Retinal pigment epithelial cell (primary cell): ENCODE measurements around the gene NBEA.
A peak's percentile ranks its signal among the peaks of the same experiment; 100 is the strongest.
"Not testable (repeated sequence)": the region's sequence is repeated elsewhere in the genome, so short reads cannot be mapped to it uniquely, and the experiment has no call there.

Source experiments
- DNase-seq: peaks from one replicate; pipeline ENCODE4 v3.0.0-alpha.2; 2010; ENCODE audit warnings: low read depth
- H3K4me3 ChIP-seq: 2 replicates; pipeline ENCODE4 v1.5.1; 2011; ENCODE audit warnings: mild to moderate bottlenecking, low read length, control low read depth, moderate library complexity
- TF ChIP-seq, protein P1 (sequence below): conservative IDR thresholded peaks from 2 replicates; pipeline ENCODE4 v1.5.1; 2011; ENCODE audit warnings: low read depth, low read length, control low read depth, inconsistent platforms

Gene NBEA

DNA sequence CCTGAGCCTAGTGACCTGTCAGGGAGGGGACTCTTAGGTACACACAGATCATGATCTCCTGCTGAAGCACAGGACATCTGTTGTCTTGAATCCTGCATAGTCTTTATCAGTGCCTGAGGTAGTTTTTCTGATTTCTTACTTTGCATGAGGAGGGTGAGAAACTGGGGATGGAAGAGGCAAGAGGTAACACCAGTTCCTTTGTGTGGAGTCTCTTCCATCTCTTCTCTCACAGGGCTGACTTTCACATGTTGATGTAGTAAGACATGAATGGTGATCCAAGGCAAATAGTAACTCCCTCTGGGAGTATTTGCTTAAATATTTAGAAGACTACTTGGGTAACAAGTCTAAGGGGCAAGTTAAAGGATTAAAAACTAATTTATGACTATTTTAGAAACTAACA, 9.5 kb downstream of the NBEA start:
- DNase-seq: no peak
- H3K4me3 ChIP-seq: no peak overlapping the region
- TF ChIP-seq, protein P1, sequence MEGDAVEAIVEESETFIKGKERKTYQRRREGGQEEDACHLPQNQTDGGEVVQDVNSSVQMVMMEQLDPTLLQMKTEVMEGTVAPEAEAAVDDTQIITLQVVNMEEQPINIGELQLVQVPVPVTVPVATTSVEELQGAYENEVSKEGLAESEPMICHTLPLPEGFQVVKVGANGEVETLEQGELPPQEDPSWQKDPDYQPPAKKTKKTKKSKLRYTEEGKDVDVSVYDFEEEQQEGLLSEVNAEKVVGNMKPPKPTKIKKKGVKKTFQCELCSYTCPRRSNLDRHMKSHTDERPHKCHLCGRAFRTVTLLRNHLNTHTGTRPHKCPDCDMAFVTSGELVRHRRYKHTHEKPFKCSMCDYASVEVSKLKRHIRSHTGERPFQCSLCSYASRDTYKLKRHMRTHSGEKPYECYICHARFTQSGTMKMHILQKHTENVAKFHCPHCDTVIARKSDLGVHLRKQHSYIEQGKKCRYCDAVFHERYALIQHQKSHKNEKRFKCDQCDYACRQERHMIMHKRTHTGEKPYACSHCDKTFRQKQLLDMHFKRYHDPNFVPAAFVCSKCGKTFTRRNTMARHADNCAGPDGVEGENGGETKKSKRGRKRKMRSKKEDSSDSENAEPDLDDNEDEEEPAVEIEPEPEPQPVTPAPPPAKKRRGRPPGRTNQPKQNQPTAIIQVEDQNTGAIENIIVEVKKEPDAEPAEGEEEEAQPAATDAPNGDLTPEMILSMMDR: no peak

DNA sequence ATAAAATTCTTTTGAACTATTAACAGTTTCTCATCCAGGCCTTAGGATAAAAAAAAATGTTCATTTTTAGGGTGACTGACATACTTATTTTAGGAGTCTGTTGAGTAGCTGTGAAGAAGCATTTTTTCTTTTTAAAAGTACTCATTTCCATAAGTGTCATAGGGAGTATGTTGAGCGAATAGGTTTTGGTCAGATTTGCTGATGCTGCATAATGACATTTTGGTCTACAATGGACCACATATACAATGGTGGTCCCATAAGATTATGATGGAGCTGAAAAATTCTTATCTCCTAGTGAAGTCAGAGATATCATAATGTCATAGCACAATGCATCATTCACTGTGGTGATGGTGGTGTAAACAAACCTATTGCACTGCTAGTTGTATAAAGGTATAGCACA, 17.4 kb downstream of the NBEA start:
- no peak for DNase-seq
- TF ChIP-seq, protein P1: no peak
- no peak overlapping the region for H3K4me3 ChIP-seq

DNA sequence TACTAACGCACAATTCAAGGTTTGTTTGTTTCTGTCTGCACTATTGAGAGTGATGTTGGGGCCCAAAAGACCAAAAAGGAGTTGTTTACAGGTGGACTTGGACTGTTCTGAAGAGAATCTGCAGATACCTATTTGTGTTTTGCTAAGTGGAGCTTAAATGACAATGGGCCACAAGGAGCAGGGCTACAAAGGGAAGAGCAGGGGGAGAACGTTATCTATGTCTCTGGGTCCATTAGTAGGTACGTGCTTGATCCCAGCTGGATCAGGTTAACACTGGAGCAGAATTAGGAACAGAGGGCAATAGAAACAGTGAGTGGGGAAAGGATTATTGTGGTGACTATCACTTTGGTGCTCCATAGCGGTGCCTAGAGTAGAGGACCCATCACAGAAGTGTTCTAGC, 22.5 kb downstream of the NBEA start:
- TF ChIP-seq, protein P1: no peak
- no peak for DNase-seq
- no peak overlapping the region for H3K4me3 ChIP-seq

DNA sequence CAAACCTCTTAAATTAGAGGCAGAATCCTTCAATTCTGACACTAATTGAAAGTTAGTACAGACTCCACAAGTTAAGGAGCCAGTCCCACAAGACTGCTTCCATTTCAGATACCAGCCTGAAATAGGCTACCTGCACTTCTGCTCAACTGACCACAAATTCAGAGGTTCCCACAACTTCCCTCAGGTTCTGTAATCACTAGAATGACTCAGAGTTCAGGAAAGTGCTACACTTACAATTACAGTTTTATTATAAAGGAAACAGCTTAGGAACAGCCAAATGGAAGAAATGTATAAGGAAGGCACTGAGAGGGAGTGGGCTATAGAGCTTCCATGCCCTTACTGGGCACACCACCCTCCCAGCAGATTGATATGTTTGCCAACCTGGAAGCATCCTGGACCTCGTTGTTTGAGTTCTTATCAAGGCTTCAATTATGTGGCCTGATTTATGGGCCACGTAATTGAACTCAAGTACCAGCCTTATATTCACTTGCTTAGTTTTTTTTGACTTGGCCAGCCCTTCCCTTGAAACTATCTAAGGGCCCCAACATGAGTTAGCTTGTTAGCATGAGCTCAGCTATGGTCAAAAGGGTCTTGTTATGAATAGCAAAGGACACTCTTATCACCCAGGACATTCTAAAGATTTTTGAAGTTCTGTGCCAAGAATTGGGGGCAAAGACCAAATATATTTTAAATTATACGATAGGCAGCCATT, 25.9 kb downstream of the NBEA start:
- no peak overlapping the region for H3K4me3 ChIP-seq
- TF ChIP-seq, protein P1: no peak
- peak; percentile 56 for DNase-seq

DNA sequence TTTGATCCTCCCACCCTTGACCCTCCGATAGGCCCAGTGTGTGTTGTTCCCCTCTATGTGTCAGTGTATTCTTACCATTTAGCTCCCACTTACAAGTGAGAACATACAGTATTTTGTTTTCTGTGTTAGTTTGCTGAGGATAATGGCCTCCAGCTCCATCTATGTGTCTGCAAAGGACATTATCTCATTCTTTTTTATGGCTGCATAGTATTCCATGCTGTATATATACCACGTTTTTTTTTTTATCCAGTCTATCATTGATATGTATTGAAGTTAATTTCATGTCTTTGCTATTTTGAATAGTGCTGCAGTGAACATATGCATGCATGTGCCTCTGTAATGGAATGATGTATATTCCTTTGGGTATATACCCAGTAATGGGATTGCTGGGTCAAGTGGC, 27.5 kb downstream of the NBEA start:
- not testable (repeated sequence) for H3K4me3 ChIP-seq, DNase-seq

DNA sequence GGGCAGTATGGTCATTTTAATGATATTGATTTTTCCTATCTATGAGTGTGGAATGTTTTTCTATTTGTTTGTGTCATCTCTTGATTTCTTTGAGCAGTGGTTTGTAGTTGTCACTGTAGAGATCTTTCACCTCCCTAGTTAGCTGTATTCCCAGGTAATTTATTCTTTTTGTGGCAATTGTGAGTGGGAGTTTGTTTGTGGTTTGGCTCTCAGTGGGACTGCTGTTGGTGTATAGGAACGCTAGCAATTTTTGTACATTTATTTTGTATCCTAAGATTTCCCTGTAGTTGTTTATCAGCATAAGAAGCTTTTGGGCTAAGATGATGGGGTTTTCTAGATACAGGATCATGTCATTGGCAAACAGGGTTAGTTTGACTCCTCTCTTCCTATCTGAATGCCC, 28.9 kb downstream of the NBEA start:
- DNase-seq: no peak
- TF ChIP-seq, protein P1: no peak

DNA sequence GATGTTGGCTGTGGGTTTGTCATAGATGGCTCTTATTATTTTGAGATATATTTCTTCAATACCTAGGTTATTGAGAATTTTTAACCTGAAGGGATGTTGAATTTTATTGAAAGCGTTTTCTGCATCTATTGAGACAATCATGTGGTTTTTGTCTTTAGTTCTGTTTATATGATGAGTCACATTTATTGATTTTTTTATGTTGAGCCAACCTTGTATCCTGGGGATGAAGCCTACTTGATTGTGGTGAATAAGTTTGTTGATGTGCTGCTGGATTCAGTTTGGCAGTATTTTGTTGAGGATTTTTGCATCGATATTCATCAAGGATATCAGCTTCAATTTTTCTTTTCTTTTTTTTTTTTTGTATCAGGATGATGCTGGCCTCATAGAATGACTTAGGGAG, 29.4 kb downstream of the NBEA start:
- DNase-seq: no peak
- no peak overlapping the region for H3K4me3 ChIP-seq
- TF ChIP-seq, protein P1: no peak

More for the DNA sequence above, 28.9 kb downstream of the NBEA start:
- H3K4me3 ChIP-seq: no peak overlapping the region

DNA sequence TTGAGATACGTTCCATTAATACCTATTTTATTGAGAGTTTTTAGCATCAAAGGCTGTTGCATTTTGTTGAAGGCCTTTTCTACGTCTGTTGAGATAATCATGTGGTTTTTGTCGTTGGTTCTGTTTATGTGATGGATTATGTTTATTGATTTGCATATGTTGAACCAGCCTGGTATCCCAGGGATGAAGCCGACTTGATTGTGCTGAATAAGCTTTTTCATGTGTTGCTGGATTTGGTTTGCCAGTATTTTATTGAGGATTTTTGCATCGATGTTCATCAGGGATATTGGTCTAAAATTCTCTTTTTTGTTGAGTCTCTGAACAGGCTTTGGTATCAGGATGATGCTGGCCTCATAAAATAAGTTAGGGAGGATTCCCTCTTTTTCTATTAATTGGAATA, 43.1 kb downstream of the NBEA start:
- not testable (repeated sequence) for H3K4me3 ChIP-seq, DNase-seq
